ENCODE results near the gene MOCS2.
"Not testable (repeated sequence)": the region's sequence is repeated elsewhere in the genome, so short reads cannot be mapped to it uniquely, and the experiment has no call there.

Gene MOCS2, protein sequence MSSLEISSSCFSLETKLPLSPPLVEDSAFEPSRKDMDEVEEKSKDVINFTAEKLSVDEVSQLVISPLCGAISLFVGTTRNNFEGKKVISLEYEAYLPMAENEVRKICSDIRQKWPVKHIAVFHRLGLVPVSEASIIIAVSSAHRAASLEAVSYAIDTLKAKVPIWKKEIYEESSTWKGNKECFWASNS

DNA sequence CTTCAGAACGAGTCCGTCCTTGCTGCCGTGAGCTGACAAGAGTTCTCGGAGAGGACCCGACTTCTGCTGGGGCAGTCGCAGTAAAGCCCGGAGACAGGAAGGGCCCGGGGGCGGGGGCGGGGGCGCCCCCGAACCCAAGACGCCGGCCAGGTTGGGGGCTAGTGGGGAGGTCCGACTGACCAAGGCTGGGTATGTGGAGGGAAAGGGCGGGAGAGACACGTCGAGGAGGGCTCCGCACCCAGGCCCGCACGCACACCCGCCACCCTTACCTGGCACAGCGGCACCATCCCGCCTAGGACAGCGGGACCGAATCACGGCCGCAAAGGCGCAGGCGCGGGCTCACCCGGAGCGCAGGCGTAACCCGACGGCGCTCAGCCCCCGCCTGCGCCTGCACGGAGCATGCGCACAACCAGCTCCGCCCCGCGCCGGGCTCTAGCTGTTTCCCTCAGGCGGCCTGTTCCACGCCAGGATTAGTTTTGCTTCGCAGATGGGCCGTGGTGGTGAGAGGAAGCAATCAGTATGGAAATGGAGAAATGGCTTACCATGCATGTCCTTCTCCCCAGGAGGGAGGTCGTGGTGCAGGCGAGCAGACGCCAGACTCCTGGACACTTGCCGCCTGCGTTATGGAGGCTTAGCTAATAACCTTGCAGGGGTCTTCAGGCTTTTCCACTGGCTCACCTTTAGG lies at the start of gene MOCS2:
Gene MOCS2 (minus strand): TSS at position 315 of the 685 bp plus-strand sequence. CDS start 2,583 bp downstream, outside the sequence.
- peak; percentile 94 for DNase-seq

DNA sequence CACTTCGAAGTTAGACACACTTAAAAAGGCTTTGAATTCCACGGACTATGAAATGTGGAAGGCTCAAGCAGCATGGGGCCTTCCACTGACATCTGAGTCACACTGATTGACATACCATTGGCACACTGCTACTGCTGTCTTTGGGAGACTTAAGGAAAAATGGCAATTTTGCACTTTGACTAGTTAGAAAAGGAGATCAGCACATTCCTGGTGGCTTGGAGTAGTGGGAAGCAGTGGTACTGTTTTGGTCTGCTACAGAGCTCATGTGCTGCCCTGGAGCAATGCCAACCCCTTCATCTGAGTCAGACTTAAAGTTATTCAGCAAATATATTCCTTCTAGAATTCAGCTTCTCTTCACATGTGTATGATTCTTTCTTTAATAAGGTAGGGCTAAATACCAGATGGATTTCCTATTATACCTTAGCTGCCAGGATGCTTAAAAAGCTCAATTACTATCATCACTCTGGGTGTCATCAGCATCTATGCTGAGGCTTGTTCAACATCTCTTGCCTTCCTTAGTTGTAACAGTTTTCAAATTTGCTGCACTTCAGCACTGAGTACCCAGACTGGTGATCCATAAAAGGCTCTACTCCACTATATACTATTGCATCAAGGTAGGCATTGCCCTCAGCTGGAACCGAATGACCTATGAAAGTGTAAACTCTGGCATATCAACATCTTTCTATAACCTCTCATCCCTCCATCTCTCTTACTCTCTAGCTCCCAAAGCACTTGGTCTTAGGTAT lies 42.3 kb upstream of the MOCS2 start:
- no peak for DNase-seq

DNA sequence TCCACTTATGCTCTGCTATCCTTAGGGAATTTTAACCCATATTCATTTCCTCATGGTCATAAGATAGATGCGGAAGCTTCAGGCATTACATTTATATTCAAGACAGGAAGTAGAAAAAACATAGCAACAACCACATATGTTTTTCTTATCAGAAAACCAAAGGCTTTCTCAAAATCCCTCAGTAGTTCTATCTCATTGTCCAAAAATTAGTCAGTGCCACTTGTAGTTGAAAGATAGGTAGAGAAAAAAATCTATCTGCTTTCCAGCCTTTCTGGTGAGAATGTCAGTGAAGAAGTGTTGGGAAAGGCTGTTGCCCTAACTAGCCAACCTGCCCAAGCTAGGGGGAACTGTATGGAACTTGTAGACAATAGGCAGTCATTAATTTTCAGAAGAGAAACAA lies 23.5 kb upstream of the MOCS2 start:
- DNase-seq: no peak

DNA sequence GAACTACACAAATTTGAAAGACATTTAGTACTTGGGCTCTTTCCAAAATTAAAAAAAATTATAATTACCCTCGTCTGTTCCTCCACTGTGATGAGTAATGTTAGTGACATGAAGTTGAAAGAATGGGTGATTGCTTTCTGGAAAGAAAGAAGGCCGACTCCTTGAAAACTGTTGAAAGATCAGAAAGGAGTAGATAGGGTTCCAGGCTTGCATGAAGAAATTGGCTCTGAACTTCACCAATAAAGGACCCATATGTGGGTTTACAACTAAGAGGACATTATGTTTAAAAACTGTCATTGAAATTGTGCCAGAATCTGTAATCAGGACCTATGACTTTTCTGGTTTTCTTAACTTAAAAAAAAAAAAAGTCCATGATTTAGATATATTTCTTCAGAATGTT lies 20.7 kb upstream of the MOCS2 start:
- no peak for DNase-seq

DNA sequence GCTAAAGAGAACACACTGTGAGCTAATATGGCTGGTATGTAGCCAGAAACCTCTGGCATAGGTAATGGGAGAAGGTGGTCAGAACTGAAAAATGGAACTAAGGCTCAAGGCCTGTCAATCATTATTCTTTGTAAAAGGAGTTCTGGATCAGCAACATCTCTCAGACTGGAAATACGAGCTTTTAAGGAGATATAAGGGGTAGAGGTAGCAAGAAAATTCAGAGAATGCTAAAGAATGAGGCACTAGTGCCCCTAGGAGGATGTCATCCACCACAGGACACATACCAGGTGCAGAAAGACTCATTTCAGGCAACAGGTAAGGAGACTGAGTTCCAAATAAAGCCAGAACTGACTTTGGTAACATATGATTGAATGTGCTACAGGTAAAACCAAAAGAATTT lies 18.9 kb upstream of the MOCS2 start:
- no peak for DNase-seq

DNA sequence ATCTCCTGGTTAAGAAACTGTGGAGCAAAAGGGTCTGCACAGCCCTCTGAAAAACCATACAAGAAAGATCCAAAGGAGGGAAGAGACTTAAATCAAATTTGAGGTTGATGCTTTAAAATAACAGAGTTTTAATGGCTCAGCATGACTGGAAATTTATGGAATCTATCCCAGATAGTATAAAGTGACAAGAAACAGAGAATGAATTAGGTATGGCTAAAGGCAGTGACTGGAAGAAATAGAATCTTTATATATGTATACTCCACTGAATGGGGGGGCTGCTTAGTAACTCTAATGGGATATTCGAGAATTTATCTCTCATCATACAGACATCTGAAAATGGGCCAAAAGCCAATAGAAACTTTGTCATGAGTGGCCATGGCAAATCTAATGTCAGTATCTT lies 17.6 kb upstream of the MOCS2 start:
- DNase-seq: no peak

DNA sequence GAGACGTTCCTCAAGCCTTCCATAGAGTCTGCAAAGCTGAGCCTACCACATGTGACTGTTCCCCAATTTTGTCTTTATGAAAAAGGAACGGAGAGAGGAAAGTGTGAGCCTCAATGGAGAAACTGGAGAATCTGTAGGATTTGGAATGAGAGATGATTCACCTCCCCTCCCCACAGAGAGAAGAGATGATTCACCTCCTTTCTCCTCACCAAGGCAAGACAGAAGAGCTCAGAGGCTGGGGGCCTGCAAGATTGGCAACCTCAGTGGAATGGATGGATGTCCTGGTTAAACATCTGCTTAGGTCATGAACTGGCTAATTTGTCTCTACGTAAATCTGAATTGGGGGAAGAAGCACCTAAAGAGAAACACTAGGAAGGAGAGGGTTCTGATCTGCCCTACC lies 17.0 kb upstream of the MOCS2 start:
- DNase-seq: no peak

DNA sequence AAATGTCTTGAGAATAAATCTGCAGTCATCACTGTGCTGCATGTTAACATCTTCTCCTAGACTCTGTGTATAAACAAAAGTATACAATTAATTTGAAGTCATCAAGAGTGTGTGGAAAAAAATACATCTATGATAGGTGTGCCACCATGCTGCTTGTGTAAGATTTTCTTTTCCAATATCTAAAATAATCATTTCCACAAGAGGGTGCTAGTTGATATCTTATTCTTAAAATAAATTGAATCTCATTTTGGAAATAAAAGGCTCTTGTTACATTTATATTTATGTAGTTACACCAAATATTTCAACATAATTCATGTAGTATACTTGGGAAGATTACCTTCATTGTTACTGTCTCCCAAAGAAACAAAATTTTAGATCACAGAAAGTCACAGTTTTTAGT lies 14.1 kb upstream of the MOCS2 start:
- DNase-seq: no peak

DNA sequence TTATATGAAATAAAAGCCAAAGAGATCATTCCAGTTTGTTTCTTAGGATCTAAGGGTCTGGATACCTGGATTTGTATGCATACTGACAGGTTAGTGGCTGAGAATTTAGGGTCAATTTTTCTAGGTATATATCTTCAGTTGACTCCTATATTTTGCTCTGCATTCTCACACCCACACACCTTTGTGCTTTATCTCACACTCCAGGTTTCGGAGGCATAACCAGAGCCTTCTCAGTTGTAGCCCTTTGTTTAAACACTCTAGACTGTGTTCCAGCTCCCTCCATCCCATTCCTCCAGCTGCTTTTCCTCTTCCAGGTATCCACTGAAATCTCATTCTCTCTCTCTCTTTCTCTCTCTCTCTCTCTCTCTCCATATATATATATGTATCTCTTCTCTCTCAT lies 10.6 kb upstream of the MOCS2 start:
- DNase-seq: no peak

DNA sequence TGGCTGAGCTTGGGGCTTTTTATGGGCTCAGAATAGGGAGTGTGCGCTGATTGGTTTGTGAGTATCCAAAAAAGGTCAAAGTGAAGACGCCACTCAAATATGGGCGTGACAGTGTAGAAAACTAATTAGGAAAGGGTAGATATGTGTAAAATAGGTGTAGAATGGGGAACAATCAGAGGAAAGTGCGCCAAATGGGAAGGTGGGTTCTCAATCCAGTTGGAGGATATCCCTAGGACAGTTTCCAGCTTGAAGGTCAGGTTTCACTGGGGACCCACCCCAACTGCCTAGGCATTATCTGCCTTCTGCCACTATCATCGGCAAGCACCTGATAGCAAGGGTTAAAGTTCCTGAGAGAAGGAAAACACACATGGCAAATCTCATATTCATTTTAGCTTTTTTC lies 9.3 kb upstream of the MOCS2 start:
- no peak for DNase-seq

DNA sequence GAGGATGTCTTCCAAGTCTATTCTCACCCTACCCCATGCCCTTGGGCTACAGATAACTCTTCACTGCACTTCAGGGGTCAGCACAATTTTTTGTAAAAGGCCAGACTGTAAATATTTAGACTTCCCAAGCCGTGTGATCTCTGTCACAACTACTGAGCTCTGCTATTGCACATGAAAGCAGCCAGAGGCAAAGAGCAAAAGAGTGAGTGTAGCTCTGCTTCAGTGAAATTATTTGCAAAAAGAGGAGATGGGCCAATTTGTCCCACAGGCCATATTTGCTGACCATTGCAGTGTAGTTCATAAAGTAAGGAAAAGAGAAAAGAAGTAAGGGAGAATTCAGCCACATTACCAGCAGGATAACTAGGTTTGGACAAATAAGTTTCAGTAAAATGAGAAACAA lies 7.0 kb upstream of the MOCS2 start:
- DNase-seq: no peak

DNA sequence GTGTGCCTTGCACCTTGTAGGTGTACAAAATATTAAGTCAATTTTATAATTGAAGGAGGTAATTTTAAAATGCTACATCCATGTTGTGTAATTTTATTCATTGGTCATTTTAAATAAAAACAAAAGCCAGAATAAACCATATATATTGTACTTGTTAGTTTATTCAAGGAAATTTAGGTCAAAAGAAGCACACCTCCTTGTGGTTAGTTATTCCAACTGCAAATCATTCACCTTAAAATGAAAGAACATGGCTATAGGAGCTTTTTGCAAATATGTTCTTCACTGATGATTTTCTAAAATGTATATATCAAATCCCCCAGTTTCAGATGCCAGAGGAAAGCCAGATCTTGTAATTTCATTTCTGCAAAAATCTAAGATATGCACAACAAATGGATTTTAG lies 5.4 kb upstream of the MOCS2 start:
- no peak for DNase-seq

DNA sequence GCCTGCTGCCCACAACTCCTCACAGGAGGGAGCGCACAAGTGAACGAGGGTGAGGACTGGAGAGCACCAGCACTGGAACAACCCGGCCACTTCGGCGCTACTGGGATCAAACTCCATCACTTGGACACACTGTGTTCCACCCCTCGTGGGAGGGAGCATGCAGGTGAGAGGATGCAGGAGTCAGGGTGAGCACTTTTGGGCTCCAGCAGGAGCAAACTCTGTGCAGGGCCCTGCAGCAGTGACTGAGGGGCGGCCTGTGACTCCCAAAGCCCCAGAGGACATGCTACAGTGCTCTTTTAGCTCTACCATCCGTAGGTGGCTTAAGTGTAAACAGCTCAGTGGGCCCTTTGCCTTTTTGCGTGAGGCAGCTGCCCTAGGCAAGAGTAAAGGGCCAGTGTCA lies 4.4 kb upstream of the MOCS2 start:
- DNase-seq: no peak

DNA sequence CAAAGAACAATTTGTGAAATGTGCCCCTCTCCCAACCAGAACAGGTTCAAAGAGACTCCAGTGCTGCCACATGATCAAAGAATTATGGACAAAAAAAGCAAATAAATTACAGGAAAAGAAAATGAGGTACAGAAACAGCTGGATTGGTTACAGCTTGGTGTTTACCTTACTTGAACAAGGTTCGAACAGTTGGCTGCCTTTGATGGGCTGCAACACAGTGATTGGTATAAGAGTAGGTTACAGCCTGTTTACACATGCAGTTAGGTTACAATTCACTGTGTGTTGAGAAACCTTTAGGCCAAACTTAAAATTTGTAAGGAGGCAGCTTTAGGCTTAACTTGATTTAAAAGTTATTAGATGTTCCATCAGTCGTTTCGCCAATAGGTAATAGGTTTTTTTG lies 3.4 kb upstream of the MOCS2 start:
- no peak for DNase-seq

DNA sequence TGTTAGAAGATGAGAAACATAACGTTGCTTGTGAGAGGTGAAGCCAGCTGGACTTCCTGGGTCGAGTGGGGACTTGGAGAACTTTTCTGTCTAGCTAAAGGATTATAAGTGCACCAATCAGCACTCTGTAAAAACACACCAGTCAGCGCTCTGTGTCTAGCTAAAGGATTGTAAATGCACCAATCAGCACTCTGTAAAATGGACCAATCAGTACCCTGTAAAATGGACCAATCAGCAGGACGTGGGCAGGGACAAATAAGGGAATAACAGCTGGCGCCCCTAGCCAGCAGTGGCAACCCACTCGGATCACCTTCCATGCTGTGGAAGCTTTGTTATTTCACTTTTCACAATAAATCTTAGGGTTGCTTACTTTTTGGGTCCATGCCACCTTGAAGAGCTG lies 2.8 kb upstream of the MOCS2 start:
- DNase-seq: not testable (repeated sequence)

DNA sequence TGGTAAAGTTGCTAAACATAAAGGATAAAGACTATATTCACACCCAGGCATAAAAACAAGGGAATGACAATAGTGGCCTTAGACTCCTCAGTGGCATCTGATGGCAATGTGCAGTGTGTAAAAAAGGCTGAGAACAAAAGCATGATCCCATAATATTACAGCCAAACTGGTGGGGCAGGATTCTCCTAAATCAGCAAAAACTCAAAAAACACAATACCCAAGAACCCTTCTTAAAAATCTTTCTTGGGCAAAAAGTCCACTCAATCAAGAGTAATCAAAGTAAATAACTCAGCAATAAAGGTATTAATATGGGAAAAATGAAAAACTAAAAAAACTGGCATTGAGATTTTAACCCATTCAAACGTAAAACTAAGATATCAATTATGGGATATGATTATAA lies 1.6 kb upstream of the MOCS2 start:
- no peak for DNase-seq

DNA sequence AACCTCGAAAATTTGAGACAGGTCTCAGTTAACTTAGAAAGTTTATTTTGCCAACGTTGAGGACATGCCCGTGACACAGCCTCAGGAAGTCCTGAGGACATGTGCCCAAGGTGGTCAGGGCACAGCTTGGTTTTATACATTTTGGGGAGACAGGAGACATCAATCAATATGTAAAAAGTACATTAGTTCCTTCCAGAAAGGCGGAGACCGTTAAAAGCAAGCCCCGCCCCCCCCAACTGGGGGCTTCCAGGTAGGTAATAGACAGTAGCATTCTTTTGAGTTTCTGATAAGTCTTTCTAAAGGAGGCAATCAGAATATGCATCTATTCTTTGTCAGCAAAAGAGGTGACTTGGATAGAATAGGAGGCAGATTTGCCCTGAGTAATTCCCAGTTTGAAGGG lies 599 bp upstream of the MOCS2 start:
- DNase-seq: peak; percentile 14

DNA sequence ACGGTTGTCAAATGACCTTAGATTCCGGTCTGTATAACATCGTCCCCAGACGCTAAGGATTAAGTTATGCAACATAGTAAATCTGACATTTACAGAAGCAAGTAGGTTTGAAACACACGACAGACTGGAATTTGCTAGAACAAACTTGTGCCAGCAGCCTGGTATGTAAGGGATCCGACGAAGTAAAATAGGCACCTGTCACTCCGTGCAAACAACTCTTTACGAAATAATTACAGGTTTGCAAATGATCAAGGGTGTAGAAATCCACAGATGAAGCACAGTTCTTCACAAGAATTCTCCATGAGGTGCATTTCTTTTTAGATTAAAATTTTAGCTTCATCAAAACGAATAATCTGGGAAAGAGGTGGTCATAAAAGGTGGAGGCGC lies 508 bp downstream of the MOCS2 start:
- DNase-seq: no peak

DNA sequence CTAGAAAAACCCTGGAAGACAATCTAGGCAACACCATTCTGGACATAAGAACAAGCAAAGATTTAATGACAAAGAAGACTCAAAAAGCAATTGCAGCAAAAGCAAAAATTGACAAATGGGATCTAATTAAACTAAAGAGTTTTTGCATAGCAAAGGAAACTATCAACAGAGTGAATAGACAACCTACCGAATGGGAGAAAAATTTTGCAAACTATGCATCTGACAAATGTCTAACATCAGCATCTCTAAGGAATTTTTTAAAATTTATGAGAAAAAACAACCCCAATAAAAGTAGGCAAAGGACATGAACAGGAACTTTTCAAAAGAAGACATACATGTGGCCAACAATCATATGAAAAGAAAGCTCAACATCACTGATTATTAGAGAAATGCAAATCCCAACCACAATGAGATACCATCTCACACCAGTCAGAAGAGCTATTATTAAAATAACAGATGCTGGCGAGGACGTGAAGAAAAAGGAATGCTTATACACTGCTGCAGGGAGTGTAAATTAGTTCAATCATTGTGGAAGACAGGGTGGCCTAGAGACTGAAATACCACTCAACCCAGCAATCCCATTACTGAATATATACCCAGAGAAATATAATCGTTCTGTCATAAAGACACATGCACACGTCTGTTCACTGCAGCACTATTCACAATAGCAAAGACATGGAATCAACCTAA lies 3.8 kb downstream of the MOCS2 start:
- DNase-seq: no peak

DNA sequence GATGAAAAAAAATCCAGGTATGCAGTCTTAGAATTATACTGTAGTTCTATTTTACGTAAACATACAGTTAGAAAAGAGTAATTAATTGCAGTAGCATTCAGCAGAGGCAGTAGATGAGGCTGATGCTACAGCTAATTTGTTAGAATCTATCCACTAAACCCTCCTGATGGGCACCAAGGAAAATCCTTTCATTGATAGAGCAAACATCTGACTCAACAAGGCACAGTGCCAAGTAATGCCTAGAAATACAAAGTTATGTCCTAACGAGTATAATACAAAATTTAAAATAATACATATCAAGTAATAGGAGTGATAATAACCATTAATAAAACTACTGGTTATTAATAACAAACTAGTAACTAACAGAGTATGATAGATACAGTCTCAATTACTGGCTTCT lies 9.0 kb downstream of the MOCS2 start:
- DNase-seq: no peak

DNA sequence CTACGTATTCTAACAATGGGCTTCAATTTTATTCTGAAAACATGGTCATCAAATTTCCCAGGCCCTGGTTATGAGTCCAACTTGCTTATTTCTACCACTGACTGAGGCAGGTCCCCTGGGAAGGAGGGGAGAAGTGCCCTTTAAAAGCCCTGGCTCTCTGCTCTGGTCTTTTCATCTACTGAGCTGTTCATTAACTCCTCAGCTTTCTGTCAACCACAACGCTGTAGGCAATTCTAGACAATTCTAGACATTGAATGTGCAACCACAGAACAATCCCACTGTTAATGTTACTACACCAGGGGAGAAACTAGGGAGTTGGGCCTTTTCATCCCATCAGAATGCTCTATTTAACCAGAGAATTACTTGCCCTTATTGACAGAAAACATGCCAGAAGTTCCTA lies 10.0 kb downstream of the MOCS2 start:
- no peak for DNase-seq

DNA sequence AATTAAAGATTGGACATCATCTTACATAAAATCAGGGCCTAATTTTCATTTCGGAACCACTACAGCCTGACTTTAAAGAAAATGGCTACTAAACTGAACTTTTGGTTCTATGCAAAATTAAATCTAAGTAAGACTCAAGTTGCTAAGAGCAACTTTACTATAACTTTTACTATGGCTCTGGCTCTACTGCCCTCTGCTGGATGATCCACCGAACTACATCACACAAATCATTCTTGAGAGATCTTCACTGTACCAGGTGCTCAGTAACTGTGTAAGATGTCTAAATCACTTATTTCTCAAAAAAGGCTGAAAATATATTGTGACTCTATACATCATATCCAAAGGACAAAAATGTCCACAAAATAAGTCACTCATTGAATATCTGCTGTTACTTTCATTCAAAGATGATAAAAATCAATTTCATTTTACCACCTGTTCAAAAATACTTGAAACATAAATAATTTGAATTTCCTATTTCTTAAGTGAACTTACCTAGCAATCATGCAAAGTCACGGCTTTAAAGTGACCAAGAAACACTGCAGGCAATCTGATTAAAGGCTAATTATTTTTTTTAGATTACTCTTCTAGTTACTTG lies 13.5 kb downstream of the MOCS2 start:
- peak; percentile 76 for DNase-seq

DNA sequence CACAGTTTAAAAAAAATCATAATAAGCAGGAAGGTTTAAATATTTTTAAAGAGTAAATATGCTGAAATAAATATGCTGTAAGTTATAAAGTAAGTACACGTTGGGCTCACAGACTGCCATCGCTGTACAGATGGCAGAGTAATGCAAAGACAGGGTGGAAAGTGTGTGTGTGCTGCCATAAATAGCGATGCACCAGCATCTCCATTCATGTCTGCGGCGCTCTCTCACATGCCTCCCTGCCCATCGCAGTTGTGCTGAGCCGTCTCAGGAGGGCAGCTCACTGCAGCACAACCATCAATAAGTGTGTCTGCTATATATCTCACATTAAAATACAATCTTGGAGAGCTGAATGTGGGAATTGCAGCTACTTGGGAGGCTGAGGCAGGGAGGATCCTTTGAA lies 14.3 kb downstream of the MOCS2 start:
- no peak for DNase-seq
